Astrocyte of the spinal cord (primary cell): ENCODE results near the gene CLUH.

ENCODE experiments used
- DNase-seq: peaks from one replicate; pipeline ENCODE4 v3.0.0; 2011; ENCODE audit warnings: low read depth, low spot score
- H3K4me3 ChIP-seq: 2 replicates; pipeline ENCODE4 v1.5.1; 2011; ENCODE audit warnings: low read depth, mild to moderate bottlenecking, low read length, moderate library complexity
- CTCF ChIP-seq: IDR thresholded peaks from 2 replicates; pipeline ENCODE4 v1.5.1; 2012; ENCODE audit warnings: low read depth, mild to moderate bottlenecking, low read length, inconsistent platforms
- in situ Hi-C: cut with HindIII; loops from 2 replicates; pipeline ENCODE4 v1.10.0; 2017; ENCODE audit warnings: low sequenced_read_pairs

Gene CLUH

GRCh38 chr17:2749784-2750181 lies 38.2 kb upstream of the CLUH start:
- no peak overlapping the region for H3K4me3 ChIP-seq
- in situ Hi-C loops: no loop called here
- DNase-seq: peak; percentile 44
- TF ChIP-seq CTCF: no peak

- TF ChIP-seq CTCF: no peak
- in situ Hi-C loops: no loop called here
- H3K4me3 ChIP-seq: no peak within 1 kb of the TSS
- DNase-seq: no peak
Measured at GRCh38 chr17:2749058-2749783, 37.7 kb upstream of the CLUH start, which contains the start of gene CCDC92B. Gene CCDC92B (minus strand): TSS chr17:2749652. CDS start chr17:2735145, 14,507 bp downstream.

GRCh38 chr17:2745317-2746037 lies 33.9 kb upstream of the CLUH start:
- no peak overlapping the region for H3K4me3 ChIP-seq
- no peak for DNase-seq
- TF ChIP-seq CTCF: no peak
- in situ Hi-C loops: no loop called here

GRCh38 chr17:2737693-2738092 lies 26.1 kb upstream of the CLUH start:
- DNase-seq: no peak
- no peak overlapping the region for H3K4me3 ChIP-seq
- no peak for TF ChIP-seq CTCF
- in situ Hi-C loops: no loop called here

GRCh38 chr17:2736956-2737355 lies 25.4 kb upstream of the CLUH start:
- TF ChIP-seq CTCF: no peak
- no peak for DNase-seq
- in situ Hi-C loops: no loop called here
- H3K4me3 ChIP-seq: no peak overlapping the region

- in situ Hi-C loops: no loop called here
- no peak for DNase-seq
- no peak overlapping the region for H3K4me3 ChIP-seq
- no peak for TF ChIP-seq CTCF
Measured at GRCh38 chr17:2735896-2736295, 24.3 kb upstream of the CLUH start.
